Mucosa of stomach (tissue), 1 donor: ENCODE results near the gene IGFBP3.
"Not testable (repeated sequence)": the region's sequence is repeated elsewhere in the genome, so short reads cannot be mapped to it uniquely, and the experiment has no call there.

Source experiments
- H3K27me3 ChIP-seq: one replicate; pipeline ENCODE4 v1.7.0; 2013; ENCODE audit warnings: mild to moderate bottlenecking, low read length; ENCODE audit not compliant: control insufficient read depth, insufficient read depth
- H3K36me3 ChIP-seq: one replicate; pipeline ENCODE4 v1.7.0; 2013; ENCODE audit warnings: low read length; ENCODE audit not compliant: control insufficient read depth, insufficient read depth
- H3K4me1 ChIP-seq: one replicate; pipeline ENCODE4 v1.7.0; 2013; ENCODE audit warnings: mild to moderate bottlenecking, low read length; ENCODE audit not compliant: control insufficient read depth, insufficient read depth
- H3K4me3 ChIP-seq: one replicate; pipeline ENCODE4 v1.7.0; 2013; ENCODE audit warnings: low read length
- H3K9ac ChIP-seq: one replicate; pipeline ENCODE4 v1.7.0; 2013; ENCODE audit warnings: mild to moderate bottlenecking, low read length, moderate library complexity
- H3K9me3 ChIP-seq: one replicate; pipeline ENCODE4 v1.7.0; 2013; ENCODE audit warnings: mild to moderate bottlenecking, low read length, moderate library complexity; ENCODE audit not compliant: control insufficient read depth
- donor health status: Pancreatic carcinoma.

IGFBP3 gene

GRCh38 chr7:45920502-45921380 lies at the start of gene IGFBP3:
Gene IGFBP3 (minus strand): TSS chr7:45921272. CDS start chr7:45921140, 132 bp downstream.
- no peaks in the 10 kb centered on the region for H3K9me3 ChIP-seq
- H3K4me1 ChIP-seq, result peaks cover 10% of the 10 kb centered on the region
- H3K27me3 ChIP-seq, result peaks cover 47% of the 10 kb centered on the region
- H3K4me3 ChIP-seq, result no peak within 1 kb of the TSS
- H3K9ac ChIP-seq, result no peak within 1 kb of the TSS
- no peaks in the 10 kb centered on the region for H3K36me3 ChIP-seq

- H3K27me3 ChIP-seq, result no peaks in the 10 kb centered on the region
- H3K4me1 ChIP-seq, result no peaks in the 10 kb centered on the region
- no peak overlapping the region for H3K9ac ChIP-seq
- no peaks in the 10 kb centered on the region for H3K9me3 ChIP-seq
- no peak overlapping the region for H3K4me3 ChIP-seq
- H3K36me3 ChIP-seq, result no peaks in the 10 kb centered on the region
Observed at GRCh38 chr7:45970454-45970853, 49.4 kb upstream of the IGFBP3 start.

- H3K27me3 ChIP-seq, result no peaks in the 10 kb centered on the region
- no peak overlapping the region for H3K4me3 ChIP-seq
- H3K9ac ChIP-seq, result no peak overlapping the region
- no peaks in the 10 kb centered on the region for H3K36me3 ChIP-seq
- no peaks in the 10 kb centered on the region for H3K4me1 ChIP-seq
- H3K9me3 ChIP-seq, result no peaks in the 10 kb centered on the region
Observed at GRCh38 chr7:45969940-45970339, 48.9 kb upstream of the IGFBP3 start.

GRCh38 chr7:45968856-45969541 lies 47.9 kb upstream of the IGFBP3 start:
- no peaks in the 10 kb centered on the region for H3K36me3 ChIP-seq
- no peak overlapping the region for H3K9ac ChIP-seq
- no peaks in the 10 kb centered on the region for H3K27me3 ChIP-seq
- no peak overlapping the region for H3K4me3 ChIP-seq
- no peaks in the 10 kb centered on the region for H3K9me3 ChIP-seq
- no peaks in the 10 kb centered on the region for H3K4me1 ChIP-seq

GRCh38 chr7:45968312-45968711 lies 47.2 kb upstream of the IGFBP3 start:
- Histone ChIP-seq H3K9me3 (no peaks in the 10 kb centered on the region), H3K36me3 (no peaks in the 10 kb centered on the region), H3K4me3 (no peak overlapping the region), H3K27me3 (no peaks in the 10 kb centered on the region), H3K4me1 (no peaks in the 10 kb centered on the region), H3K9ac (no peak overlapping the region)

- no peaks in the 10 kb centered on the region for H3K36me3 ChIP-seq
- H3K4me1 ChIP-seq, result no peaks in the 10 kb centered on the region
- H3K9me3 ChIP-seq, result no peaks in the 10 kb centered on the region
- no peak overlapping the region for H3K4me3 ChIP-seq
- no peak overlapping the region for H3K9ac ChIP-seq
- no peaks in the 10 kb centered on the region for H3K27me3 ChIP-seq
Observed at GRCh38 chr7:45967591-45968157, 46.6 kb upstream of the IGFBP3 start.

GRCh38 chr7:45962861-45963260 lies 41.8 kb upstream of the IGFBP3 start:
- H3K36me3 ChIP-seq, result no peaks in the 10 kb centered on the region
- H3K4me1 ChIP-seq, result no peaks in the 10 kb centered on the region
- no peaks in the 10 kb centered on the region for H3K9me3 ChIP-seq
- H3K9ac ChIP-seq, result no peak overlapping the region
- H3K27me3 ChIP-seq, result no peaks in the 10 kb centered on the region
- H3K4me3 ChIP-seq, result no peak overlapping the region

GRCh38 chr7:45957721-45958120 lies 36.6 kb upstream of the IGFBP3 start:
- H3K9ac ChIP-seq, result no peak overlapping the region
- H3K9me3 ChIP-seq, result no peaks in the 10 kb centered on the region
- no peaks in the 10 kb centered on the region for H3K27me3 ChIP-seq
- no peaks in the 10 kb centered on the region for H3K4me1 ChIP-seq
- no peak overlapping the region for H3K4me3 ChIP-seq
- no peaks in the 10 kb centered on the region for H3K36me3 ChIP-seq

- H3K27me3 ChIP-seq, result no peaks in the 10 kb centered on the region
- H3K9me3 ChIP-seq, result no peaks in the 10 kb centered on the region
- no peaks in the 10 kb centered on the region for H3K36me3 ChIP-seq
- no peaks in the 10 kb centered on the region for H3K4me1 ChIP-seq
- H3K4me3 ChIP-seq, result no peak overlapping the region
- H3K9ac ChIP-seq, result no peak overlapping the region
Observed at GRCh38 chr7:45955286-45955685, 34.2 kb upstream of the IGFBP3 start.

GRCh38 chr7:45953055-45953454 lies 32.0 kb upstream of the IGFBP3 start:
- H3K4me3 ChIP-seq, H3K9ac ChIP-seq, H3K9me3 ChIP-seq: not testable (repeated sequence)

GRCh38 chr7:45944058-45944457 lies 23.0 kb upstream of the IGFBP3 start:
- H3K4me1 ChIP-seq, result no peaks in the 10 kb centered on the region
- no peaks in the 10 kb centered on the region for H3K27me3 ChIP-seq
- H3K9ac ChIP-seq, result no peak overlapping the region
- H3K4me3 ChIP-seq, result no peak overlapping the region
- no peaks in the 10 kb centered on the region for H3K9me3 ChIP-seq
- H3K36me3 ChIP-seq, result no peaks in the 10 kb centered on the region

More at GRCh38 chr7:45953055-45953454, 32.0 kb upstream of the IGFBP3 start:
- H3K27me3 ChIP-seq, H3K36me3 ChIP-seq, H3K4me1 ChIP-seq: not testable (repeated sequence)

- H3K4me1 ChIP-seq, result no peaks in the 10 kb centered on the region
- H3K36me3 ChIP-seq, result no peaks in the 10 kb centered on the region
- no peaks in the 10 kb centered on the region for H3K9me3 ChIP-seq
- H3K27me3 ChIP-seq, result no peaks in the 10 kb centered on the region
- H3K4me3 ChIP-seq, result no peak overlapping the region
- H3K9ac ChIP-seq, result no peak overlapping the region
Observed at GRCh38 chr7:45940939-45941338, 19.9 kb upstream of the IGFBP3 start.
